GM12878 (cell line): ENCODE measurements around the gene NUP214.

ENCODE experiments used
- BRCA1 ChIP-seq: IDR thresholded peaks from 2 replicates; pipeline ENCODE4 v1.6.1; 2011; ENCODE audit warnings: low read depth, low read length, improper control_type of control experiment
- CEBPB ChIP-seq, 2 experiments: fragments of 150-350 bp in 1 of 2; IDR thresholded peaks; 2 replicates each; pipeline ENCODE4 v1.6.1; 2012 to 2014; ENCODE audit warnings: low read depth in 2 of 2, low read length in 2 of 2, borderline replicate concordance in 1 of 2, inconsistent platforms in 1 of 2
- CHD1 ChIP-seq: IDR thresholded peaks from 2 replicates; pipeline ENCODE4 v1.6.1; 2012; ENCODE audit warnings: low read depth, low read length, improper control_type of control experiment
- CHD4 ChIP-seq: fragments of 200-600 bp; sonication (generic); IDR thresholded peaks from 2 replicates; pipeline ENCODE4 v1.6.1; 2016; ENCODE audit warnings: mild to moderate bottlenecking
- CTCF ChIP-seq, 3 experiments: IDR thresholded peaks in 2 of 3; conservative IDR thresholded peaks in 1 of 3; 2 replicates each; pipeline ENCODE4 v1.5.1; 2011; ENCODE audit warnings: low read depth in 3 of 3, low read length in 3 of 3, mild to moderate bottlenecking in 3 of 3, control low read depth in 2 of 3, moderate library complexity in 2 of 3, inconsistent platforms in 1 of 3, mixed read lengths in 1 of 3; ENCODE audit not compliant: control insufficient read depth in 2 of 3, insufficient read depth in 1 of 3; ENCODE audit errors: extremely low read depth in 1 of 3
- HDAC6 ChIP-seq: fragments of 200-600 bp; sonication (generic); IDR thresholded peaks from one replicate; pipeline ENCODE4 v1.8.0; 2017; ENCODE audit warnings: antibody characterized with exemption; ENCODE audit not compliant: unreplicated experiment
- NFIC ChIP-seq: IDR thresholded peaks from 2 replicates; pipeline ENCODE4 v1.6.1; 2012; ENCODE audit warnings: low read depth, mild to moderate bottlenecking, inconsistent platforms, low read length, moderate library complexity
- NFYB ChIP-seq: IDR thresholded peaks from 2 replicates; pipeline ENCODE4 v1.6.1; 2011; ENCODE audit warnings: low read depth, mild to moderate bottlenecking, low read length, improper control_type of control experiment, moderate library complexity; ENCODE audit not compliant: insufficient read depth
- PKNOX1 ChIP-seq: fragments of 450-650 bp; IDR thresholded peaks from 2 replicates; pipeline ENCODE4 v1.6.1; 2016; ENCODE audit warnings: mild to moderate bottlenecking
- POLR2A ChIP-seq: IDR thresholded peaks from 2 replicates; pipeline ENCODE4 v1.6.1; 2011; ENCODE audit warnings: low read depth, mild to moderate bottlenecking, low read length
- POLR2AphosphoS5 ChIP-seq: IDR thresholded peaks from 2 replicates; pipeline ENCODE4 v1.6.1; 2011; ENCODE audit warnings: mild to moderate bottlenecking, low read length, inconsistent platforms
- RAD21 ChIP-seq: IDR thresholded peaks from 2 replicates; pipeline ENCODE4 v1.6.1; 2011; ENCODE audit warnings: mild to moderate bottlenecking, low read depth, low read length, moderate library complexity; ENCODE audit not compliant: insufficient read depth
- RFX5 ChIP-seq: IDR thresholded peaks from 2 replicates; pipeline ENCODE4 v1.6.1; 2011; ENCODE audit warnings: low read depth, low read length, improper control_type of control experiment

- TF ChIP-seq RAD21 (no peak), POLR2A (no peak), BRCA1 (no peak), CHD1 (no peak), POLR2AphosphoS5 (no peak), CHD4 (no peak), PKNOX1 (no peak), CTCF (IDR thresholded peaks at IDR 0.05 in 2 of 3, conservative IDR thresholded peaks at IDR 0.05 in 1 of 3; ENCODE audit: control insufficient read depth in 2 of 3, extremely low read depth in 1 of 3, insufficient read depth in 1 of 3, low read depth in 3 of 3, low read length in 3 of 3) (no peak), NFIC (no peak), CEBPB (IDR thresholded peaks at IDR 0.05; ENCODE audit: borderline replicate concordance in 1 of 2, low read depth in 2 of 2, low read length in 2 of 2) (no peak), RFX5 (no peak), HDAC6 (no peak), NFYB (no peak)
These were observed 46.7 kb upstream of the NUP214 start for GRCh38 chr9:131078427-131079366.
